HepG2 (cell line): Measurements from ENCODE around the gene HEXA. TPM values are rescaled to one million over a fixed set of nuclear protein-coding genes. Genes with fewer than 3 reads are reported as not detected.
"Not testable (repeated sequence)": the region's sequence is repeated elsewhere in the genome, so short reads cannot be mapped to it uniquely, and the experiment has no call there.

Source experiments
- ATAC-seq: fragments of 200-7000 bp; cut with Tn5 transposase; 3 replicates; pipeline ENCODE4 v1.9.1; 2020; ENCODE audit warnings: mild to moderate bottlenecking, moderate library complexity
- BruUV-seq: library from RNA; stranded (reverse); fragments of 400-500 nt; replicated peaks from 2 replicates; lab custom pipeline; 2021; lab: Mats Ljungman, UMichigan
- CTCF ChIA-PET: fragments of 300-600 bp; formaldehyde crosslinking; extraction: SDS; loops from one replicate; lab custom pipeline; 2021; ENCODE audit warnings: low total read pairs, inconsistent platforms, low intra/inter-chr PET ratio; lab: Yijun Ruan, JAX
- POLR2A ChIA-PET: fragments of 350-600 bp; sonication (Branson Sonifier 250); formaldehyde crosslinking; loops from one replicate; lab custom pipeline; 2020; ENCODE audit warnings: antibody characterized with exemption, inconsistent platforms; lab: Yijun Ruan, JAX
- DNase-seq: peaks from one replicate; pipeline ENCODE4 v3.0.0-alpha.2; 2015; ENCODE audit warnings: low spot score
- FAIRE-seq: peaks from 3 replicates; lab custom pipeline; 2011; peaks lifted over from hg19 to GRCh38; lab: Jason Lieb, UNC
- H2AFZ ChIP-seq: one replicate; pipeline ENCODE4 v1.6.1; 2011; ENCODE audit warnings: low read length, inconsistent platforms
- H3K27ac ChIP-seq: fragments of 300-600 bp; 3 replicates; pipeline ENCODE4 v1.8.0; 2011; ENCODE audit warnings: mixed run types, mild to moderate bottlenecking, mixed read lengths, low read length, inconsistent platforms; ENCODE audit not compliant: insufficient read depth; ENCODE audit errors: extremely low read length
- H3K27me3 ChIP-seq, 2 experiments: fragments of 200-600 bp in 1 of 2; 2 replicates in 1 of 2; 3 replicates in 1 of 2; pipeline versions ENCODE4 v1.6.0 to v1.8.0; 2011; ENCODE audit warnings: low read length in 2 of 2, mild to moderate bottlenecking in 2 of 2, moderate library complexity in 2 of 2, inconsistent platforms in 1 of 2; ENCODE audit not compliant: insufficient read depth in 2 of 2, control insufficient read depth in 1 of 2
- H3K36me3 ChIP-seq, 2 experiments: fragments of 200-600 bp in 1 of 2; replicated peaks in 1 of 2; 2 replicates in 1 of 2; 3 replicates in 1 of 2; pipeline versions ENCODE4 v1.5.1 to v1.8.0; 2011; ENCODE audit warnings: low read length in 2 of 2, inconsistent platforms in 1 of 2; ENCODE audit not compliant: insufficient read depth in 2 of 2, control insufficient read depth in 1 of 2
- H3K4me1 ChIP-seq: 2 replicates; pipeline ENCODE4 v1.5.1; 2012; ENCODE audit warnings: low read length, inconsistent platforms; ENCODE audit not compliant: insufficient read depth
- H3K4me2 ChIP-seq: 2 replicates; pipeline ENCODE4 v1.6.0; 2011; ENCODE audit warnings: low read depth, low read length, inconsistent platforms
- H3K4me3 ChIP-seq, 3 experiments: fragments of 200-600 bp in 1 of 3; sonication (generic), shearing (Covaris generic) in 1 of 3; replicated peaks in 1 of 3; 2 replicates each; pipeline ENCODE4 v1.5.1; 2011 to 2016; ENCODE audit warnings: low read length in 3 of 3, inconsistent platforms in 2 of 3, low read depth in 2 of 3, mild to moderate bottlenecking in 2 of 3, control low read depth in 1 of 3, mixed read lengths in 1 of 3; ENCODE audit not compliant: insufficient read depth in 1 of 3
- H3K79me2 ChIP-seq: one replicate; pipeline ENCODE4 v1.6.1; 2011; ENCODE audit warnings: low read length, inconsistent platforms; ENCODE audit not compliant: insufficient read depth
- H3K9ac ChIP-seq: 2 replicates; pipeline ENCODE4 v1.6.0; 2011; ENCODE audit warnings: mild to moderate bottlenecking, low read depth, low read length, inconsistent platforms; ENCODE audit not compliant: insufficient read depth
- H3K9me3 ChIP-seq: 2 replicates; pipeline ENCODE4 v1.5.1; 2012; ENCODE audit warnings: mild to moderate bottlenecking, low read length
- H4K20me1 ChIP-seq: 2 replicates; pipeline ENCODE4 v1.6.0; 2011; ENCODE audit warnings: inconsistent platforms, mild to moderate bottlenecking, low read length, moderate library complexity; ENCODE audit not compliant: insufficient read depth
- AHR ChIP-seq: IDR thresholded peaks from 2 replicates; pipeline ENCODE4 v1.6.1; 2018; ENCODE audit warnings: missing genetic modification reagents, missing compliant biosample characterization
- HIC2 ChIP-seq: sonication (generic); formaldehyde crosslinking; IDR thresholded peaks from 2 replicates; pipeline ENCODE4 v1.9.0; 2022; ENCODE audit warnings: low read depth, missing genetic modification reagents
- PLSCR1 ChIP-seq: sonication (generic); formaldehyde crosslinking; IDR thresholded peaks from 2 replicates; pipeline ENCODE4 v1.5.0; 2020; ENCODE audit warnings: missing genetic modification reagents, mild to moderate bottlenecking, borderline replicate concordance
- PRPF4 ChIP-seq: fragments of 200-400 bp; formaldehyde crosslinking; IDR thresholded peaks from 2 replicates; pipeline ENCODE4 v1.6.1; 2016; ENCODE audit warnings: low read length, low read depth; ENCODE audit not compliant: poor library complexity, severe bottlenecking
- RFXAP ChIP-seq: sonication (generic); formaldehyde crosslinking; IDR thresholded peaks from 2 replicates; pipeline ENCODE4 v1.4.0; 2020; ENCODE audit warnings: missing genetic modification reagents, borderline replicate concordance
- ZFYVE20 ChIP-seq: sonication (generic); formaldehyde crosslinking; IDR thresholded peaks from 2 replicates; pipeline ENCODE4 v1.8.0; 2023; ENCODE audit warnings: low read depth, mild to moderate bottlenecking, moderate library complexity, missing genetic modification reagents, borderline replicate concordance
- ZNF180 ChIP-seq: sonication (generic); formaldehyde crosslinking; IDR thresholded peaks from 2 replicates; pipeline ENCODE4 v1.4.0; 2020; ENCODE audit warnings: low read depth, missing genetic modification reagents, borderline replicate concordance
- WGBS: methylation state at CpG from one replicate; pipeline ENCODE4 v1.1.6; 2017; ENCODE audit warnings: low lambda C conversion rate; 5-methylcytosine and 5-hydroxymethylcytosine counted together
- in situ Hi-C: cut with HindIII; loops from 2 replicates; pipeline ENCODE4 v1.10.0; 2017; ENCODE audit warnings: low pct_unique_long_range_greater_than_20kb; ENCODE audit not compliant: extremely low pct_ligation_motif_present
- intact Hi-C: fragments of 100-400 bp; cut with micrococcal nuclease; formaldehyde crosslinking; loops from one replicate; pipeline ENCODE4 v1.10.0; 2022; ENCODE audit not compliant: unreplicated experiment
- polyA plus RNA-seq, 8 experiments: library from polyadenylated mRNA; depleted of rRNA in 3 of 8; stranded (reverse) in 7 of 8; unstranded in 1 of 8; fragments of >200 nt; fragmentation: Illumina TruSeq in 4 of 8; extraction: Trizol in 4 of 8; gene quantifications; 2 replicates each; pipeline versions ENCODE4 v1.2.1 to v1.2.3, GENCODE V29; 2011 to 2016; ENCODE audit warnings: low read depth in 4 of 8, missing spikeins in 1 of 8, mixed read lengths in 1 of 8; ENCODE audit not compliant: insufficient read depth in 1 of 8
- total RNA-seq, 5 experiments: library from RNA; depleted of rRNA; stranded (reverse); fragments of >200 nt; fragmentation: Illumina TruSeq; extraction: Trizol; gene quantifications; 2 replicates each; pipeline ENCODE4 v1.2.3, GENCODE V29; 2016; ENCODE audit warnings: low read depth in 1 of 5

Gene HEXA
- total and polyA plus RNA-seq, 2 of the 13 experiments (the other 11 are each of a cell fraction or from before 2014, with no cell fraction given): 106 to 219 TPM

- BruUV-seq: no TSS peak
- 44% methylated on average over 4 of the region's 4 CpGs for WGBS
- no peaks in the 10 kb centered on the region for H3K9me3 ChIP-seq
- ChIA-PET CTCF (no interaction called here), POLR2A (interaction anchor here (1.9 kb wide), 1 partner anchor 23 kb away, joined by 11 read pairs; the partner anchor contains the start of gene HEXA)
- peak within 1 kb of the TSS; percentile 61 for H3K4me2 ChIP-seq
- in situ Hi-C loops: no loop called here
- H3K36me3 ChIP-seq: no peaks in the 10 kb centered on the region
- intact Hi-C loops: no loop called here
- TF ChIP-seq PLSCR1: no peak
- no peak for TF ChIP-seq PRPF4
- TF ChIP-seq HIC2 (CRISPR knock-in tag): no peak
- no peak for TF ChIP-seq RFXAP (CRISPR knock-in tag)
- TF ChIP-seq AHR (CRISPR knock-in tag): no peak
- TF ChIP-seq ZNF180 (CRISPR knock-in tag): no peak
- TF ChIP-seq ZFYVE20: no peak
- DNase-seq (no peak), ATAC-seq (no peak), FAIRE-seq (no peak)
- H3K27ac ChIP-seq: no peak within 1 kb of the TSS
- H4K20me1 ChIP-seq: no peaks in the 10 kb centered on the region
- peaks cover 0 to 8% of the 10 kb centered on the region in 2 experiments; a peak in 2 of 5 replicates for H3K27me3 ChIP-seq
- H3K9ac ChIP-seq: no peak within 1 kb of the TSS; the same call in 1 of the 2 replicates
- H2AFZ ChIP-seq: peak within 1 kb of the TSS; percentile 64
- H3K4me3 ChIP-seq: peak within 1 kb of the TSS in 1 of 3 experiments; percentile 18; a peak in 1 of 6 replicates
- no peaks in the 10 kb centered on the region for H3K79me2 ChIP-seq
- H3K4me1 ChIP-seq: peaks cover 21% of the 10 kb centered on the region
Measured at GRCh38 chr15:72397796-72398588, 22.2 kb upstream of the HEXA start, which contains the start of gene TMEM202. Gene TMEM202, plus strand, starts transcription at chr15:72398305. Its CDS starts 22 bp downstream, at chr15:72398327.

- in situ Hi-C loops, H2AFZ ChIP-seq, BruUV-seq, intact Hi-C loops, CTCF ChIA-PET, H3K79me2 ChIP-seq, ATAC-seq, H3K27me3 ChIP-seq, H3K9ac ChIP-seq, H3K4me2 ChIP-seq, H4K20me1 ChIP-seq, H3K36me3 ChIP-seq, FAIRE-seq, H3K4me3 ChIP-seq, POLR2A ChIA-PET, DNase-seq, H3K9me3 ChIP-seq, H3K27ac ChIP-seq: not testable (repeated sequence)
- 75% methylated on average over 4 of the region's 24 CpGs for WGBS
- peaks cover 21% of the 10 kb centered on the region for H3K4me1 ChIP-seq
Measured at GRCh38 chr15:72396331-72396730, 20.5 kb upstream of the HEXA start.
